ENCODE data around the gene ARFIP1.

DNA sequence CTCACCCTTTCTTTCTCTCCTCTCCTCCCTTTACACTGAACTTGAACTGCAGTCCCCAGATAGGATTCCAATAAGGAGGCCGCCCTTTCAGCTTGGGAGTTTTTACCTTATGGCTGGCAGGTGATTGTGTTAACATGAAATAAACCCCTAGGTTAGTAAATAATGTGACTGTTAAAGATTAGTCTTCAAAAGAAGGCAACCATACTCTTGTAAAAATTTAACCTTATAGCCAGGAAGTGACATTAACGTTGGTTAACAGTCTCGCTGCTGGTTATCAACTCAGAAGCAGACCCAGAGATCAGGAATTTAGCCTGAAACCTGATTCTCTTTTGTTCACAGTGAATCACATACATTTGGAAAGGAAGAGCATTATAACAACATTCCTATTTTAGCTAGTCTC is 171.6 kb downstream of the ARFIP1 start:
- no peak for TF ChIP-seq CTCF (IDR thresholded peaks at IDR 0.05)
- no peak for TF ChIP-seq EZH2 (IDR thresholded peaks at IDR 0.05; ENCODE audit: borderline replicate concordance, insufficient read depth, low read depth, low read length, poor library complexity, severe bottlenecking)
